ENCODE measurements around the gene DOCK1.
A peak's percentile ranks its signal among the peaks of the same experiment; 100 is the strongest.
"Not testable (repeated sequence)": the region's sequence is repeated elsewhere in the genome, so short reads cannot be mapped to it uniquely, and the experiment has no call there.

The DOCK1 gene
- 43.8 to 74.7 (median 62.3) reads per million in 17 experiments for total RNA-seq

- DNase-seq, result peak; percentile 56 to 85 (median 74)
Observed at GRCh38 chr10:126904818-126905701, at the start of gene DOCK1. Gene DOCK1, plus strand, starts transcription at chr10:126905428. Its CDS starts 90 bp downstream, at chr10:126905518.

GRCh38 chr10:126857178-126857806 is 47.9 kb upstream of the DOCK1 start:
- no peak for DNase-seq

GRCh38 chr10:126867567-126868365 is 37.5 kb upstream of the DOCK1 start:
- no peak for DNase-seq

GRCh38 chr10:126868371-126868770 is 36.9 kb upstream of the DOCK1 start:
- no peak for DNase-seq

- no peak for DNase-seq
Observed at GRCh38 chr10:126872135-126872534, 33.1 kb upstream of the DOCK1 start.

- no peak for DNase-seq
Observed at GRCh38 chr10:126872768-126873167, 32.5 kb upstream of the DOCK1 start.

GRCh38 chr10:126876456-126876855 is 28.8 kb upstream of the DOCK1 start:
- DNase-seq, result no peak

GRCh38 chr10:126877390-126877789 is 27.8 kb upstream of the DOCK1 start:
- DNase-seq, result no peak

- no peak for DNase-seq
Observed at GRCh38 chr10:126878594-126878993, 26.6 kb upstream of the DOCK1 start.

GRCh38 chr10:126880926-126881325 is 24.3 kb upstream of the DOCK1 start:
- no peak for DNase-seq

- DNase-seq, result not testable (repeated sequence)
Observed at GRCh38 chr10:126882055-126882454, 23.2 kb upstream of the DOCK1 start.

GRCh38 chr10:126888436-126888835 is 16.8 kb upstream of the DOCK1 start:
- DNase-seq, result not testable (repeated sequence)

- DNase-seq, result peak; percentile 5 to 45 (median 22)
Observed at GRCh38 chr10:126889421-126889820, 15.8 kb upstream of the DOCK1 start.

GRCh38 chr10:126890797-126891196 is 14.4 kb upstream of the DOCK1 start:
- DNase-seq, result not testable (repeated sequence)

GRCh38 chr10:126892226-126893175 is 12.7 kb upstream of the DOCK1 start:
- no peak for DNase-seq

GRCh38 chr10:126893206-126893605 is 12.0 kb upstream of the DOCK1 start:
- DNase-seq, result no peak

GRCh38 chr10:126893841-126894240 is 11.4 kb upstream of the DOCK1 start:
- no peak for DNase-seq

GRCh38 chr10:126895214-126895781 is 9.9 kb upstream of the DOCK1 start:
- no peak for DNase-seq

- no peak for DNase-seq
Observed at GRCh38 chr10:126898460-126898859, 6.8 kb upstream of the DOCK1 start.

- DNase-seq, result not testable (repeated sequence)
Observed at GRCh38 chr10:126899529-126899928, 5.7 kb upstream of the DOCK1 start.

- peak in 1 of 4 experiments; percentile 12 for DNase-seq
Observed at GRCh38 chr10:126902157-126902556, 3.1 kb upstream of the DOCK1 start.
